GM10847 (cell line): ENCODE measurements around the gene TCF7.

Experiments
- POLR2A ChIP-seq: IDR thresholded peaks from 2 replicates; pipeline ENCODE4 v1.6.1; 2011; ENCODE audit not compliant: insufficient read length; ENCODE audit errors: extremely low read depth

Gene TCF7

DNA sequence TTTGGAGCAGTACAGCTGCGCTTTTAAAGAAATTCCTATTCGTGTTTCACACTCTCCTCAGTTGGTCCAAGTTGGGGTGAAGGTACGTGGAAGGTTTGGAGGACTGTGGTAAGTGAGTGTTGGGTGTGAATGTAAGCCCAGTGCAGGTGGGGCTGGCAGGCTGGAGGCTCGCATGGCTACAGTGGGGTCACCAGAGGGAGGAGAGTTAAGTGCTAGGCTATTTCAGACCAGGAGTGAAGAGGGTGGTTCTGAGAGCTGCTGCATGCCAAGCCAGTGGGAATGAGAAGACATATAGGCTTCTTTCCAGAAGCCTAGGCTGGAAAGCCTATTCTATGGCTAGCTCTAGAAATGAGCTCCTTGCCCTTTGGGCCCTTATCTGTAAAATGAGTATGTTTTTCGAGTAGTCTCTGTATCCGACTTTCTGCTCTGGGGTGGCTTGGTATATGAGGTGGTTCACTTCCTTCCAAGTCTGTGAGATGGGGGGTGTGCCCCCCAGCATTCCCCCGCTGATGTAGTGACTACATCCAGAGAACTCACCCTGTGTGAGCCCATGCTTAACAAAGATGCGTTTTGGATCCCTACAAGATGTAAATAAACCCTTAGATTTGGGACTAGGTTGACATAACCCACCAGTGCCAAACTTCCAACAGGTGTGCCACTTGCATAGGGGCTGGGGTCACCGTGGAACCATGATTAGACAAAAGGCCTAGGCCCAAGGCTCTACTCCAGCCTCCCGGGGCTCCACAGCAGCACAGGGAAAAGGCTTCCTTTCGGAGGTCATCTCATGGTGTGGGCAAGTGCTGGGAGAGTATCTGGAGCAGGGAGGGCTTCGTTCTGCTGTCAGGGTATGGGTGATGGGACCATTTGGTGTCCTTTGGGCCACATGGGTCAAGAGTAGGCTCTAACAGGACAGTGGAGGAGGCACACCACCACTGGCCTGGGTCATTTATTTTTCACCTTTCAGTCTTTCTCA, 2.6 kb downstream of the TCF7 start:
- no peak for TF ChIP-seq POLR2A

- no peak for TF ChIP-seq POLR2A
Measured at GRCh38 chr5:134118212-134118835, 3.8 kb downstream of the TCF7 start.

- no peak for TF ChIP-seq POLR2A
Measured at GRCh38 chr5:134119720-134120119, 5.2 kb downstream of the TCF7 start.

DNA sequence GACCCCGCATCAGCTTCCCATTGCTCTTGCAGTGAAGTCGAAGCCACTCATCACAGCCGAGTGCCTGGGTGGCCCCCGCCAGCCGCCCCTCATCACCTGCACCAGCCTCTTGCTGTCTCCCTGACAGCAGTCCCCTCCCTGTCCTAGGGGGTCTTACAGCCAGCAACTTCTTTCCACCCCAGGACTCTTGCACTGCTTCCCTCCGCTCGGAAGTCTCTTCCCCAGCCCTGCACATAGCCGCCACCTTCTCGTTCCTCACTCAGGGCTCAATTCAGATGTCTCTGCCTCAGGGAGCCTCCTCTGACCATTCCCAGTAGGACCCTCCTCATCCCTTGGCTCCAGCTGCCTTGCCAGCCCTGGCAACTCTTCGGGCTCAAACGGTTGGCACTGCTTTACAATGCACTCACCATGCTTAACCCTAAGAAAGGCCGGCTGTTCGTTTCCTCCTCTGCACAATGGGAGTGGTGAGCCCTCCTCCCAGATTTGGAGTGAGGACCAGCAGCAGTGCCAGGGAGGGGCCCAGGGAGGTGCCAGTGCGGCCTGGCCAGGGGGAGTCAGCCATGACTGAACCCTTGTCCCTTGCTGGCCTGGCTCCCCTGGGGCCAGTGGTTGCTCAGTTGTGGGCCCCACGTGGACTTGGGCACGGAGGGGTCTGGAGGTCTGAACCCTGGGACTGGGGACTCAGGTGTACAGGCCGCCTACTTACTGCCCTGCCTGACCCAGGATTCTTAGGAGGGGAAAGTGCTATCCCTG, 6.1 kb downstream of the TCF7 start:
- no peak for TF ChIP-seq POLR2A

DNA sequence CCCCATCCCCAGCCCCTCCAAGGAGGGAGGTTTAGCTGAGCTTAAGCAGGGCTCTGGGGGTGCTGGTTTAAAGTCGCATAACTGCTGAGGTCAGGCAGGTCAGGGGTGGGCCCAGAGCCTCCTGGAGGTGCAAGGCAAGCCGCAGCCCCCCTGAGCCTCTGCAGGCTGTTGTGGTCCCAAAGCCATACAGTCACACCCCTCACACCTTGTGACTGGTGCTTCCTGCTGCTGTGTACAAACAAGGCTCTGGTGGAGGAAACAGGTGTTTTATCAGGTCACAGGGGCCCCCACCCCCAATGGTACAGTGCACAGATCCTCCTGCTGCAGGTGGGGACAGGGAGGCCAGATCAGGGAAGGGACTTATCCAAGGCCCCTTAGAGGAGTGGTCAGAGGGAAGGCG, 8.0 kb downstream of the TCF7 start:
- TF ChIP-seq POLR2A = no peak

DNA sequence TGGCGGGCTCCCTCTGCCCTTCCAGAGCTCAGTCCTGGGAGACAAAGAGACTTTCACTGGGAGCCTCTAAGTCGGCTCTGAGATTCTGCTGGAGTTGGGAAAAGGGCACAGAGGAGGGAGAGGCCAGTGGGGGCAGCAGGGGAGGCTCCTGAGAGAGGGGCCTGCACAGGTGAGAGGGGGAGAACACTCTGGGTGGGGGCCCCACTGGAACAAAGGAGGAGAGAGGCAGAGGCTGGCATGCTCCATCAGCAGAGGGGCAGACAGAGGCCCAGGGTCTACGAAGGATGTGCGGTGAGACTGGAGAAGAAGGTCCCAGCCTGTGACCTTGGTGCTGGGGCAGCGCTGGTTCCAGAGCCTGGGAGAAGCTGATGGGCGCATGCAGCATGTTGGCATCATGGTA, 8.9 kb downstream of the TCF7 start:
- TF ChIP-seq POLR2A = no peak

DNA sequence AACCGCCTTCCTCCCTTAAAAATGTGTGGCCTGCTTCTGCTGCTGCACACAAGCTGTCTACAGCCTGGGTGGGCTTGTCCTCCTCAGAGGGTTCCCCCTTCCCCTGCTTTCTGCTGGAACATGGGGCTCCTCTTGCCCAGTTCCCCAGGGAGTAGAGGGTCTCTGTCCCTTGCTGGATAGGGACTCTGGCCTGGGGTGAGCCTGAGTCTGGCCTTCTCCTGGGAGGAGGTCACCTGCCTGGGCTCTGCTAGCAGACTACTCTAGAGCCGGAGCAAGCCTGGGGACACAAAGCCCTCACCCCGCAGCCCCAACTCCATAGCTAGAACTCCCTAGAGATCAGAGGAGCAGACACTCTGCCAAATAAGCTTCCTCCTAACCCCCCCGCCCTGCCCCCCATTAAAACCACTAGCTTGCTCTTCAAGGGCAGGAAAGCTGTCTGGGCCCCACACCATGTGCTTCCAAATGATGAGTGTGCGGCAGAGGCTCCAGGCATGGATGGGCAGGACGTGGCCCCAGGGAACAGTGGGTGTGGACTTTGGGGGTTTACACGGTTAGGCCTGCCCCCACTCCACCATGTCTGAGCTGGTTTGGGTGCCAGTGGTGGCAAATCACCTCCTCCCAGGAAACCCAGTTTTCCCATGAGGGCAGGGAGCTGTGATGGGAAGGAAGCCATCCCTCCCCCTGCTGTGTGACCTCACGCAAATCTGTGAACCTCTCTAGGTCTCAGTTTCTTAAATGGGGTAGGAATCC, 10.0 kb downstream of the TCF7 start:
- TF ChIP-seq POLR2A = no peak

- TF ChIP-seq POLR2A = no peak
Measured at GRCh38 chr5:134125039-134126015, 10.8 kb downstream of the TCF7 start.

- TF ChIP-seq POLR2A = no peak
Measured at GRCh38 chr5:134127376-134127861, 12.9 kb downstream of the TCF7 start.

- no peak for TF ChIP-seq POLR2A
Measured at GRCh38 chr5:134127988-134128647, 13.6 kb downstream of the TCF7 start.

- TF ChIP-seq POLR2A = no peak
Measured at GRCh38 chr5:134128648-134128995, 14.1 kb downstream of the TCF7 start.

DNA sequence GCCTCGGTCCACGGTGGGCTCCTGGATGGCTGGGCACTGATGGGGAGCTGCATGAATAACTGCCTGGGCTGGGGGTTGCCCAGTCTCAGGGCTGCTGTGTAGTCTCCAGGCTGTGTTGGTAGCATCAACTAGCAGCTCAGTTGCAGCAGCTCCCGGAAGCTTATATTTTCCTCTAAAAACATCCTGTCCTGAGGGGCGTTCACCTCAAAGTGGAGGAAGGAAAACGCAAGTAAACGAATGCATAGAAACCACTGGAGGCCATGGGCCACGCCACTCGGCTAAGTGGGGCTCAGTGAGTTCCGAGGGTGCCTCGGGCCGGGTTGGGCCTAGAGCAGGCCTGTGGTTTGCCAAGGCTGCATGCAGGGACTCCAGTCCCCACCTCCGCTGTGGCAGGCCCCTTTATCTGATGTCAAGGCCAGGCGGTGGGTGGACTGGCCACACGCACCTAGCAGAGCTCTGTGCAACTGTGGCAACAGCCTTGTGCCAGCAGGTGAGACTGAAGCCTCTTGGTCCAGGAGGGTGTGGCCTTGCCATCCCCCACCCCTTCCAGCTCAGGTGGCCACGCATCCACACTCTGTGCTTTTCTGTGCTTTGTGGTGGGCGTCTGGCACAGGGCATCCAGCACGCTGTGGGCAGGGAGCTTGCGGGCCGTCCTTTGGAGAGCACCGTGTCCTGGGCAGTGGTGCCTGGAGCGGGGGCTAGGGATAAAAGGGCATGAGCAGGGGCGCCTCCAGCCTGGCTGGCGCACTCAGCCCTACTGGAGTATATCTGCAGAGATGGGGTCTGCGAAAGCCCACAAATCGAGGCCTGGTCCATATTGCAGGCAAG, 15.1 kb downstream of the TCF7 start:
- no peak for TF ChIP-seq POLR2A

- TF ChIP-seq POLR2A = no peak
Measured at GRCh38 chr5:134130239-134130945, 15.9 kb downstream of the TCF7 start.
